8988T (cell line): Measurements from ENCODE around the gene FGF18.
"Not testable (repeated sequence)": the region's sequence is repeated elsewhere in the genome, so short reads cannot be mapped to it uniquely, and the experiment has no call there.

Experiments used
- DNase-seq: peaks from one replicate; pipeline ENCODE4 v3.0.0; 2011

The FGF18 gene

DNA sequence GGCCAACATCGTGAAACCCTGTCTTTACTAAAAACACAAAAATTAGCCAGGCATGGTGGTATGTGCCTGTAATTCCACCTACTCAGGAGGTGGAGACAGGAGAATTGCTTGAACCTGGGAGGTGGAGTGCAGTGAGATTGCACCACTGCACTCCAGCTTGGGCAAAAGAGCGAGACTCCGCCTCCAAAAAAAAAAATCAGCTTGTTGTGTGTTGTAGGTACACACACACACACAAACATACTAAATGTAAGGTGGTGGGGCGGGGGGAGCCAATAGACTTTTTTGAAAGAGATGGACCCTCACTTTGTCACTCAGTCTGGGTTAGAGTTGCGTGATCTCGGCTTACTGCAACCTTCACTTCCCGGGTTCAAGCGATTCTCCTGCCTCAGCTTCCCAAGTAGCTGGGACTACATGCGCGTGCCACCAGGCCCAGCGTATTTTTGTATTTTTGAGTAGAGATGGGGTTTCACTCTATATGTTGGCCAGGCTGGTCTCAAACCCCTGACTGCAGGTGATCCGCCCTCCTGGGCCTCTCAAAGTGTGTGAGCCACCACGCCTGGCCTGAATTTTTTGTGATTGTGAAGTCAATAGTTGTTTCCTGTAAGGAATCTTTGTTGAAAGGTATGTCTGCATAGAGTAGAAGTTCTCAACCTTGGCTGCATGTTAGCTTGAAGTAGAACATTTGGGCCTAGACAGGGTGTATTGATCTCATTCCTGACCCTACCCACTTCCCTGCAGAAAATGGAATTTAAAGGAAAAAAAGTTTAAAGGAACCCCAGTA is 18.1 kb upstream of the FGF18 start:
- DNase-seq: no peak

DNA sequence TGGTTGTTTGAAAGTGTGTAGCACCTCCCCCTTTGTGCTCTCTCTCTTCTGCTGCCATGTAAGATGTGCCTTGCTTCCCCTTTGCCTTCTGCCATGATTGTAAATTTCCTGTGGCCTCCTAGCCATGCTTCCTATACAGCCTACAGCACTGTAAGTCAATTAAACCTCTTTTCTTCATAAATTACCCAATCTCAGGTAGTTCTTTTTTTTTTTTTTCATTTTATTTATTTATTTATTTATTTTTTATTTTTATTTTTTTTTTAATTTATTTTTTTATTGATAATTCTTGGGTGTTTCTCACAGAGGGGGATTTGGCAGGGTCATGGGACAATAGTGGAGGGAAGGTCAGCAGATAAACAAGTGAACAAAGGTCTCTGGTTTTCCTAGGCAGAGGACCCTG is 16.7 kb upstream of the FGF18 start:
- DNase-seq: not testable (repeated sequence)

DNA sequence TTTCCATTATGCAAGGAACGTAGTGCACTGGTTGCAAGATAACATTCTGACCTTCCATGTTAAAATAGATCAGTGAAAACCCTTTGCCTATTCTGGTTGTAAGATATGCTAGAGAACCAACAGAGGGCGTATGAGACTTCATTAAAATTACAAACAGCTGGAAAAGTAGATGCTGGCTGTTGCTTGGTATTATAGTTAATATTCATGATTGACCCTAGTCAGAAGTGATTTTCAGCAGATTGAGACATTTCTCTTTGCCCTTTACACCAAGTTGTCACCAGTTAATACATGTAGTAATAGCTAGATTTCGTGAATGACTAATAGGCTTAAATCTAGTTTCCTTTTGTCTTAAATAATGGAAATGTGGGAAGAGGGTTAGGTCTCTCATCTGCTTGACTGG is 13.8 kb upstream of the FGF18 start:
- DNase-seq: no peak

DNA sequence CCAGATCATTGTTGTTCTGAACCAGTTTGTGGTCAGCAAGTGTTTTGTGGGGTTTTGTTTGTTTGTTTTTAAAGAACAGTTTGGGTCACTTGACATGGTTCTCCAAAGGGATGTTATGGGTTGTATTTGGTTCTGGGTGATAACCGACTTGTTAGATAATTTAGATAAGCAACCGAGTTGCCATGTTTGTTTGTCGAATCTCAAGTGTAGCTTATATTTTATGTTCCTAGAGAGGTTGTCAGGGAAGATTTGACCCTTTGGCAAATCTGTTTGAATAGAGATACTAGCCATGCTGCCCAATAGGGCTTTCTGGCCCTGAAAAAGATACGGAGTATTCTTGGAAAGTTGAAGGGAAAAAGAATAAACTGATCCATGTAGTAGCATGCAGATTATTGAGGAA is 12.2 kb upstream of the FGF18 start:
- no peak for DNase-seq

DNA sequence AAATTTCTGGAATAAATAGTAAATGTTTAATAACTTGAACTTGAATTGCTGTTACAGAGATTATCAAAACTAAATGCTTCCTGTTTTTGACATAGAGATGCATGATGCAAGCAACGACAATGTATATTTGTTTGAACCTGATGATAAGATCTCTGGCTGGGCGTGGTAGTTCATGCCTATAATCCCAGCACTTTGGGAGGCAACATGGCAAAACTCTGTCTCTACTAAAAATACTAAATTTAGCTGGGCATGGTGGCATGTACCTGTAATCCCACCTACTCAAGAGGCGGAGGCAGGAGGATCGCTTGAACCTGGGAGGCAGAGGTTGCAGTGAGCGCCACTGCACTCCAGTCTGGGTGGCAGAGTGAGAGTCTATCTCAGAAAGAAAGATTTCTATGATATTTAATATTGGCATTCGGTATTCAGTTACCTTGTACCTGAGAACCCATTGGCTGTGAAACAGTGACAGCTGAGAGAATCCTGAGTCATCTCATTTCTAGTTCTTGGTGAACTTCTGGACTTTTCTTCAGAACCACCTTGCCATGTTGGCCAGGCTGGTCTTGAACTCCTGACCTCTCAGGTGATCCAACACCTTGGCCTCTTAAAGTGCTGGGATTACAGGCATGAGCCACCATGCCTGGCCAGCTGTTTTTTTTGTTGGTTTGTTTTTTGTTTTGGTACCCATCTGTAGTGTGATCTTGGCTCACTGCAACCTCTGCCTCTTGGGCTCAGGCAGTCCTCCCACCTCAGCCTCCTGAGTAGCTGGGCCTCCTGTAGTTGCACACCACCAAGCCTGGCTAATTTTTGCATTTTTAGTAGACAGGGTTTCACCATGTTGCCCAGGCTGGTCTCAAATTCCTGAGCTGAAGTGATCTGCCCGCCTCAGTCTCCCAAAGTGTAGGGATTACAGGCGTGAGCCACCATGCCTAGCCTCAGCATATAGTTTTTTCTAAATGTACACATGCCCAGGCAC is 10.0 kb upstream of the FGF18 start:
- DNase-seq: no peak

DNA sequence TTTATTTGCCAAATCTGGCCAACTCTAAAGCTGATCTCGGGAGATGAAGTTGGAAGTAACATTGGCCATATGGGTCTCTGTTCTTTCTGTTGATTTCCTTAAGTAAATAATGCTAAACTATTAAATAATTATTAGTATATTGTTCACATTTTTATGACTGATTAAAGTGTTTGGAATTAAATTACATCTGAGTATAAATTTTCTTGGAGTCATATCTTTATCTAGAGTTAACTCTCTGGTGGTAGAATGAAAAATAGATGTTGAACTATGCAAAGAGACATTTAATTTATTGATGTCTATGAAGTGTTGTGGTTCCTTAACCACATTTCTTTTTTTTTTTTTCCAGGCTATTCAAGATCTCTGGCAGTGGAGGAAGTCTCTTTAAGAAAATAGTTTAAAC is 9.3 kb upstream of the FGF18 start:
- no peak for DNase-seq

DNA sequence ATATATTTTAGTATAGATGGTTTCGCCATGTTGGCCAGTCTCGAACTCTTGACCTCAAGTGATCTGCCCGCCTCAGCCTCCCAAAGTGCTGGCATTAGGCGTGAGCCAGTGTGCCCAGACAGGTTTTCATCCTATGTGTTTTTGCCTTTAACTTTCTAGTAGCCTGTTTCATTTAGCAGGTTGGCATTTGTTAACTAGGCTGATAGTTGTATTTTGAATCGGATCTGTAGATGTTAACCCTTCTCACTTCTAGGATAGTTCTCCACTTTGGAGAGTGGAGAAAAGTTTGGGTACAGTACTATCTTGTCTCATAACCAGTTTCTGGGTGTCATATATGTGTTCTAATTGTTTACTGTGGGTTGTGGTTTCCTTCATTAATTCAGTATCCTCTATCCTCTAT is 7.3 kb upstream of the FGF18 start:
- DNase-seq: no peak

DNA sequence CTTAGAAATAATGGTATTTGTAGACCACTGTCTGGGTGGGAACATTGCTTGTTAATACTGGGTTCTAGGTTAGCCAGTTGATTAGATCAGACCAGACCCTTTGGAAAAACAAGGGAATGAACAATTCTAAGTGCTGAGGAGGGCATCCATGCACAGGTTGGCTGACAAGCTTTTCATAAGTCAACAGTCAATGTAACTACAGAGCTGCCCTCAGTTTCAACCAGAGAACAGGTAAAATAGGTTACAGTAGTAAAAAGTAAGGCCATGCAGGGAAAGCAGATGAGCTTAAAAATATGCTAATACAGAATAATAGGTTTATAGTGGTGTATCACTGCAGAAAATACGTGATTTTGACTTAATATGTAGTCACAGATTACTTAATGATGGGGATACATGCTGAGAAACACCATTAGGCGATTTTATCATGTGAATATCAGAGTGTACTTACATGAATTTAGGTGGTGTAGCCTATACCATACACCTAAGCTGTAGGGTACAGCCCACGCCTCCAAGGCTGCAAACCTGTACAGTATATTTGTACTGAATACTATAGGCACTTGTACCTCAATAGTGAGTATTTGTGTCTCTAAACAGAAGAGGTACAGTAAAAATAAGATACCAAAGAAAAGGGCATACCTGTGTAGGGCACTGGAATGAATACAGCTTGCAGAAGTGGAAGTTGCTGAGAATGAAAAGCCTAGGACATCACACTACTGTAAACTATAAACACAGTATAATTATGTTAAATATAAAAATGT is 6.1 kb upstream of the FGF18 start:
- no peak for DNase-seq

DNA sequence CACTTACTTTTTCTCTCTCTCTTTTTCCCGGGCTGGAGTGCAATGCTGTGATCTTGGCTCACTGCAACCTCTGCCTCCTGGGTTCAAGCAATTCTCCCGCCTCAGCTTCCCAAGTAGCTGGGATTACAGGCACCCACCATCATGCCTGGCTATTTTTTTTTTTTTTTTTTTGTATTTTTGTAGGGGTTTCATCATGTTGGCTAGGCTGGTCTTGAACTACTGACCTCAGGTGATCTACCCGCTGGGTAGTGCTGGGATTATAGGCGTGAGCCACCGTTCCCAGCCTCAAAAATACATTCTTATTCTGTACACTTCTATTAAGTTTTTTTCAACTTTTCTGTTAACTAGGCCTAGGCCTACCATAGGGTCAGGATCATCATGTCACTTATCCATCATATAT is 5.5 kb upstream of the FGF18 start:
- not testable (repeated sequence) for DNase-seq

DNA sequence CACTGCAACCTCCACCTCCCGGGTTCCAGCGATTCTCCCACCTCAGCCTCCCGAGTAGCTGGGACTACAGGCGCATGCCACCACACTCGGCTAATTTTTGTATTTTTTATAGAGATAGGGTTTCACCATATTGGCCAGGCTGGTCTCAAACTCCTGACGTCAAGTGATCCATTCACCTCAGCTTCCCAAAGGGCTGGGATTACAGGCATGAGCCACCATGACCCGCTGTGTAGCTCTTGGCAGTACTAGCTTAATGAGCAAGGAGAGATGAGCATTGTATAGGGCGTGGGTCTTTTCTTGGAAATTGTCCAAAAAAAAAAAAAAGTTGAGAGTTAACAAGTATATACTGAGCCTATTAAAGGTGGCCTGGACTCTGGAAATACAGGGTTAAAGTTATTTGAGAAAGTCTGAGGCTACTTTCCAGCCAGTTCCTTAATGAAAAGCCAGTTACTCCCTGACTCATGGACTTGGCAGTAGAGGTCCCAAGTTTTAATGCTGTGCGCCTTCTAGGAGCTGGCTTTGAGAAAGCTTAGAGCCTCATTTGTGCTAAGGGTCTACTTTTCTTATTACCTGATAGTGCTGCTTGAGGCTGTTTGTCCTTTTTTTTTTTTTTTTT is 4.2 kb upstream of the FGF18 start:
- DNase-seq: no peak

DNA sequence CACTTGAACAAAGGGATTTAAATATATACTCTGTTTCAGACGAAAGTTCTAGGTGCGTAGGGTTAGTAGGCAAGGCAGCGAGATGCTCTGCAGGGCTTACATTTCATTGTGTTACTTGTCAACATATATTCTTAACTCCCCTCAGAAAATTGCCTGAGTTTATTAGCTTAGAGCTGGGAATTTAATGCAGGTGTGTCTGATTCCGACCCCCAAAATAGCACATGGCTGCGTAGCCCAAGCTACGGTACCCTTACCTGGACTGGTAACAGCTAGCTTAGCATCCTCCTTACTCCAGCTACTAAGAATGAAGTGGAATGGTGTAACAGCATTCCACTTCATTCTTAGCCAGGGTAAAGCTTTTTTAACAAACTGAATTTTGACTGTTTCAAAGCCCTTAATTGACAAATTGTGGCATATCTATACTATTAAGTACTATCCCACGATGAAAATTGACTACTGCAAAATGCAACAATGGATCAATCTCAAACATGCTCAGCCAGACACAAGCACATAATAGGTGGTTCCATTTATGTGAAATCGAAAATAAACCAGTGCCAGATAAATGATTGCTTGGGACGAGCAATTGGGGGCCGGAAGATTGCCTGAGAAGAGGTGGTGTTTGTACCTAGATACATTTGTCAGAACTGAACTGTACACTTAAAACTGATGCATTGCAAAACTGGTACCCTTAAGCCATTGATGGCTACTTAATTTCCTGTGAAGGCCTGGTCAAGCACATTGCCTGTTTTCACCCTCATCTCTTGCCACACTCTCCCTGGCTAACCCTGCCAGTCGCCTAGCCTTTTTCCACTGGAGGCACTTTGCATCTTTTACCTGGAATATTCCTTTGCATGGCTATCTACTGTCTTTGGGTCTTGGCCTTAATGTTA is 3.0 kb upstream of the FGF18 start:
- DNase-seq: no peak

DNA sequence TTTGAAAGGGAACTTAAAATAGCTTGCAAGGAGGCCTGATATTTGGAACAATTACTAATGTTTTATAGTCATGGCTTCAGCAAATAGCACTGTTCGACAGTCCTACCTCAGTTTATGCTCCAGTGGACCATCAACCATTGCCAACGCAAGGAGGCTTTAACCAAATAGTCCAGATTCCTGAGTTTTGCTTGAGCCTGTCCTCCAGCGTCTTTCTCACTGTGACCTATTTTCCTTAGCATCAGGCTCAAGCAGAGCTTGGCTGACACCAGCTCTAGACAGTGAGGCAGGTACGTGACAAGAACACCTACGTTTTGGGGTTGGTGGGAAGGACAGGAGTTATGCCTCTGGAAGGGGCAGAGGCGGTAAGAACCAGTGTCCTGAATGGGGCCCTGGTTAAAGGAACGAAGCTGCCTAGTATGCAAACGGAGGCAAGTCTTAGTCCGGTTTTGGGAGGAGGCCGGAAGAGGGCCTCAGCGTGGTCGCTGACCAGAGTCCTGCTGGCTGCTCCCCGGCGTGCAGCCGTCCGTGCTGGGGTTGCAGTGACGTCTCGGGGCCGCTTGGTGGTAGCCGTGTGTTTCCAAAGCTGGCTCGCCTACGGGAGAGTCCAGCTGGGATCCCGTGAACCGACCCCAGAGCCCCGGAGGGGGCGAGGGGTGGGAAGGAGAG is 998 bp upstream of the FGF18 start:
- peak; percentile 99 for DNase-seq

DNA sequence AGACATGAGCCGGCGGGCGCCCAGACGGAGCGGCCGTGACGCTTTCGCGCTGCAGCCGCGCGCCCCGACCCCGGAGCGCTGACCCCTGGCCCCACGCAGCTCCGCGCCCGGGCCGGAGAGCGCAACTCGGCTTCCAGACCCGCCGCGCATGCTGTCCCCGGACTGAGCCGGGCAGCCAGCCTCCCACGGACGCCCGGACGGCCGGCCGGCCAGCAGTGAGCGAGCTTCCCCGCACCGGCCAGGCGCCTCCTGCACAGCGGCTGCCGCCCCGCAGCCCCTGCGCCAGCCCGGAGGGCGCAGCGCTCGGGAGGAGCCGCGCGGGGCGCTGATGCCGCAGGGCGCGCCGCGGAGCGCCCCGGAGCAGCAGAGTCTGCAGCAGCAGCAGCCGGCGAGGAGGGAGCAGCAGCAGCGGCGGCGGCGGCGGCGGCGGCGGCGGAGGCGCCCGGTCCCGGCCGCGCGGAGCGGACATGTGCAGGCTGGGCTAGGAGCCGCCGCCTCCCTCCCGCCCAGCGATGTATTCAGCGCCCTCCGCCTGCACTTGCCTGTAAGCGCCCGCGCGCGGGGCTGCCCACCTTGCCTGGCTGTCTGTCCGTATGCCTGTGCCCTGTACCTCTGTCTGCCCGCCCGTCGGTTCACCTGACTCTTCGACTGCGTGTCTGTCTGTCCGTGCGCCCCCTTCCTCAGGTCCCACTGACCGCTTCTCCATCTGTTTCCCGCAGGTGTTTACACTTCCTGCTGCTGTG is 412 bp downstream of the FGF18 start:
- DNase-seq: peak; percentile 87

DNA sequence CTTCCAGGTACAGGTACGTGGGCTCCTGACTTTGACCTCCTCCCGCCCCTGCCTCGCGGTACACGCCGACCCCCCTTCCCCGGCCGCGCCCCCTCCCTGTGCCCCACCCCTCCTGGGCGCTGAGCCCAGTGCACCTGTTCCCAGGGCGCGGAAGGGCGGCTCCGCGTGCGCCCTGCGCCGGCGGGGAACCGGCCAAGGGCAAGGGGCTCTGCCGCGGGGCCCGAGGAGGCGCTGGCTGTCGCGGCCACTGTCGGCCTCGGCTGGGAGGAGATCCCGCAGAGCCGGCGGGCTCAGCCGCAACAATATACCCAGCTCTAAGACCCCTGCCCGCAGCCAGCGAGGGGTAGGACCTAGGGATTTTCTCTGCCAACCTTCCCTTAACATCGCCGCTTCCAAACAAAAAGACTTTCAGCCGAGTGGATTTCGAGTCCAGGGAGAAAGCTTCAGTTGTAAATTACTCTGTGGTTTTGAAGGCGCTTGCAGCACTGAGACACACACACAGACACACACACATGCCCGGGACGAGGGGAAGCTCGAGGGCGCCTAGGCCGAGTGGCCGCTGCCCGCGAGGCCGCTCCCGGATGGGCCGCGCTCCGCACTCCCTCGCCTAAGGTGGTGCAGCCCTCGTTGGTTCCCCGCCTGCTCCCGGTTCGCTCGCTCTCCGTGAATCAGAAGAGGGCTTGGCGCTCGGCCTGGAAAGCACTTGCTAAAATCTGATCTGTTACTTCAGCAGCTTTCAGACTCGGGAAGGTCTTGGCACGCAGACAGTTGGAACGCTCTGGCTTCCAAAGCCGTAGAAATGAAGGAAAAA is 1.2 kb downstream of the FGF18 start:
- no peak for DNase-seq

DNA sequence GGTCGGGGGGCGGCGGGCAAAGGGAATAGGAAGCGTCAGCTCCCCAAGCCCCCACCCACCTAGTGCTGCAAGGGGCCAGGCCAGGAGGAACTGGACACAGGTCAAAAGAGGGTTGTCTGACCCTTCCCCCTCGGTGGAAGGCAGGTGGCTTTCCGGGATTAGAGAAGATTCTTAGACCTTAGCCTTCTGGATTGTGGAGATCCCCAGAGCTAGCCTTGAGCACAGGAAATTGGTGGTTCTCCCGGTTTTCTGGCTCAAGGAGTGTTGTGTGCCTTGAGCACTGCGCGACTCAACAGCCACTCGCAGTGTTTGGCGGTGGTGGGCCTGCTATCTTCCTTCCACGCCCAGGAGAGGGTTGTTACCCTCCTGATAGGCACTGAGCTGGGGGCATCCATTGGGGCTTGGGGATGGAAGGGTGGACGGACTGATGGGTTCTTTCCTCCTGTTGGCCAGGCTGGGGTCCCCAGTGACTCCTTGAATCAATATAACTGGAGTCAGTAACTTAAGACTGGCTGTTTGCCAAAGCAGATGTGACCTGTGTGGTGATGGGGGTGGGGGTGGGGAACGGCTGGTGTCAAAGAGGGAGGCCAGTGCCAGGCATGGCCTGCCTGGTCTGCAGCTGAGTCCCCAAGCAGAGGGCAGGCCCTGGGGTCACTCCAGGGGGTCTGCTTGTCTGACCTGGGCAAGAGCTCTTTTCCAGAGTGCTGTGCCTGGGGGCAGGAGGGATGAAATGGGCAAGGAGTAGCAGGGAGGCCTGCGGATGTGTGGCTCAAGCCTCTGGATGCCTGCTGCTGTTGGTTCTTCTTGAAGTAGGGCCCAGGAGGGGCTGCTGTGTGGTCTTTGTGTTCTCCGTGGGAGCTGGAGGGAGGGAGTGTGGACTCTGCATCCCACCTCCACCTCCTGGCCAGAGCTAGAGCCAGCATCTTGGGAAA is 2.1 kb downstream of the FGF18 start:
- DNase-seq: peak; percentile 27

DNA sequence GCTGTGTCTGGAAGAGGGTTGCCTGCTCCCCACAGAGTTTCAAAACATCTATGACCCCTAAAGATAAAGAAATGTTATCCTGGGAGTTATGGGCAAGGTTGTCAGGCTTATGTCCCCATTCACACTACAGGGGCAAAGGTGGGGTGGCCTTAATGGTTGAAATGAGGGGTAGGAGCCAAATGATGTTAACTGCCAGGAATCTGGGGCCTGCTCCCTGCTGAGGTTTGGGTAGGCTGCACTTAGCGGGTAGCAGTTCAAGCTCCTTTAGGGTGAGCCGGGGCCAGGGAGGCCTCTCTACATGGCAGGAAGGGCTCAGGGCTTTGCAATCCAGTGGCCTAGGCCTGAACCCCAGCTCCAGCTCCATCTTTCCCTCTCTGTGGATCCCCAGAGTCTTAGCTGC is 3.0 kb downstream of the FGF18 start:
- DNase-seq: no peak

DNA sequence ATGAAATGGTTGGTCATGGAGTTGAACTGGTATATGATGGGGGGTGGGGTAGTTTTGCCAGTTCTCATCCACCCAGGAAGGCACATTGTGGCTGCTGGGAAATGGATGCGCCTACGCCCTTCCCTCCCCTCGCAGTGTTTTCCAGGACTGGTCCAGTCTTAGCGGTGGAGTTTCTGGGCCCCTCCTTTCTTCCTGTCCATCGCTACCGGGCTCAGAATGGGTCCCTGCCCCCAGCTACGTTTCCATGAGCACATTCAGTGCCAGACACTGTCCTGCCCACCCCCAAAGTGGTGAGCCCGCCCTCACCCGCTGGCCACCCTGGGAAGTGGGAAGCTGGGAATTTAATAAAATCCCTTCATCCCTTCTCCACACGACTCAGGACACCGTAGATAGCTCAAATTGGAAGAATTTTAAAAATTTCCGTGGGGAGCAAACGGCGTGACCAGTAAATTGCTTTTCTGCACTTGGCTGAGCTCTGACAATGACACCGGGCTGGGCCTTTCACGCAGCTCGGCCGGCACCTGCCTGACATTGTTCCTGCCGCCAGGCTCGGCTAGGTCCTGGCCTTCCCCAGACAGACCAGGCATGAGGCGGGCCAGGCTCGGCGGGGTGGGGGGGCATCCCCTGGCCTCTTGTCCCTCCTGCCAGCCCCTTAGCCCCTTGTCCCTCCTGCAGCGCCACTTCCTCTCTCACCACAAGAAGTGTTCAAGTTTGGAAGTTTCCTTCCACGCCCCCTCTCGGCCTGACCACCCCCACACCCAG is 3.6 kb downstream of the FGF18 start:
- DNase-seq: no peak

DNA sequence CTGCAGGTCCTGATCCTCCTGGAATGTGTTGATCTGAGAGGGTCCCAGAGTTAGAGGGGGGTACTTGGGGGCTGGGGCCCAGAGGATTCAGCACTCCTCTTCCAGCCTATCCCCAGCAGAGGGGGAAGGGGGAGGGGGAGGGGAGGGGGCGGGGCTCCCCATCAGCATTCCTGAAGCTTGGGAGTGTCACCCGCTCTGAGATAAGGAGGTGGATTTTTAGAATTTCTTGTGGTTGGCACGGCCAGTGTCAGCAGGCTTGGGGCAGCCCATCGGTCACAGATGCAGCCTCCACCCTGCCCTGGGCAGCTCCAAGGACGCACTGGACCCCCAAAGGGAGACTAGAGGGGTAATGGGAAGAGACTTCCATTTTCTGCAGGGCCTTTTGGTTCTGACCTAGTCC is 5.3 kb downstream of the FGF18 start:
- DNase-seq: no peak
